Kidney epithelial cell (primary cell): ENCODE data around the gene CHI3L1. TPM values are rescaled to one million over a fixed set of nuclear protein-coding genes. Genes with fewer than 3 reads are reported as not detected.

Source experiments
- DNase-seq: peaks from one replicate; pipeline ENCODE4 v3.0.0-alpha.2; 2010; ENCODE audit warnings: low read depth
- H3K27me3 ChIP-seq: 2 replicates; pipeline ENCODE4 v1.6.0; 2011; ENCODE audit warnings: low read length; ENCODE audit not compliant: control insufficient read depth, insufficient read depth
- H3K36me3 ChIP-seq: 2 replicates; pipeline ENCODE4 v1.5.1; 2011; ENCODE audit warnings: low read length; ENCODE audit not compliant: control insufficient read depth, insufficient read depth
- H3K4me3 ChIP-seq: 2 replicates; pipeline ENCODE4 v1.5.1; 2011; ENCODE audit warnings: low read depth, mild to moderate bottlenecking, control low read depth, low read length
- total RNA-seq: library from RNA; depleted of rRNA; stranded (reverse); fragments of >200 nt; gene quantifications from 2 replicates; pipeline ENCODE4 v1.2.3, GENCODE V29; 2015
- TF ChIP-seq, protein P1 (sequence below): IDR thresholded peaks from 2 replicates; pipeline ENCODE4 v1.5.1; 2011; ENCODE audit warnings: mild to moderate bottlenecking, moderate library complexity, low read length, control low read depth, inconsistent platforms; ENCODE audit not compliant: insufficient read depth, poor library complexity, severe bottlenecking

The CHI3L1 gene
- total RNA-seq, 1 donor from 2014 or later: 1.5 TPM

DNA sequence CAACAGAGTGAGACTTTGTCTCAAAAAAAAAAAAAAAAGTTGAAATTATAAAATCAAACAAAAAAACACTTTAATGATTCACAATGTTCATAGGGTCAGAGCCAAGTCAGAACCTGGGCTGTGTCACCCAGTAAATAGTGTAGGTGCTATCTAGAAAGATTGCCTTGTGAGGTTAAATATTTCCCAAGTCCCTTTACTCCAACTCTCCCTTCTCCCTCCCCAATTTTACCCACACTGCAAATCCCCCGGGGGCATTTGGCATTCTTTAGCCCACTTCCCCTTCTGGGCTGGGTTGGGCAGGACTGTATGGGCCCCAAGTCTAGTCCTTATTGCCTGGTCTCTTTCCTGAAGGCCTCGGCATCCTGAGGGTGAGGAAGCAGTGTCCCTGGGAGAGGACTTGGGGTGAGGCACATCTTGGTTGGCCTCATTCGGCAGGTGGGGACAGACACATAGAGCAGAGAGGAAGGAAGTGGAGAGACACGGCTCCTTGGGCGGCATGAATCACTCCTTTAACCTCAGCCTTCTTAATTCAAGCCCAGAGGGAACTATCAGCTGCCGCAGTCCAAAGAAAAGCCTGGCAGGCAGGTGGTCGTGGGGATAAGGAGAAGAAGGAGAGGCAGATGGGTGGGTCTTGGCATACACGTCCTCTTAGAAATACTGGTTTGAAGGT, 50.7 kb downstream of the CHI3L1 start:
- Histone ChIP-seq H3K4me3 (no peak overlapping the region), H3K36me3 (no peaks in the 10 kb centered on the region), H3K27me3 (no peaks in the 10 kb centered on the region)
- DNase-seq: no peak
- TF ChIP-seq, protein P1, sequence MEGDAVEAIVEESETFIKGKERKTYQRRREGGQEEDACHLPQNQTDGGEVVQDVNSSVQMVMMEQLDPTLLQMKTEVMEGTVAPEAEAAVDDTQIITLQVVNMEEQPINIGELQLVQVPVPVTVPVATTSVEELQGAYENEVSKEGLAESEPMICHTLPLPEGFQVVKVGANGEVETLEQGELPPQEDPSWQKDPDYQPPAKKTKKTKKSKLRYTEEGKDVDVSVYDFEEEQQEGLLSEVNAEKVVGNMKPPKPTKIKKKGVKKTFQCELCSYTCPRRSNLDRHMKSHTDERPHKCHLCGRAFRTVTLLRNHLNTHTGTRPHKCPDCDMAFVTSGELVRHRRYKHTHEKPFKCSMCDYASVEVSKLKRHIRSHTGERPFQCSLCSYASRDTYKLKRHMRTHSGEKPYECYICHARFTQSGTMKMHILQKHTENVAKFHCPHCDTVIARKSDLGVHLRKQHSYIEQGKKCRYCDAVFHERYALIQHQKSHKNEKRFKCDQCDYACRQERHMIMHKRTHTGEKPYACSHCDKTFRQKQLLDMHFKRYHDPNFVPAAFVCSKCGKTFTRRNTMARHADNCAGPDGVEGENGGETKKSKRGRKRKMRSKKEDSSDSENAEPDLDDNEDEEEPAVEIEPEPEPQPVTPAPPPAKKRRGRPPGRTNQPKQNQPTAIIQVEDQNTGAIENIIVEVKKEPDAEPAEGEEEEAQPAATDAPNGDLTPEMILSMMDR: peak; percentile 3

DNA sequence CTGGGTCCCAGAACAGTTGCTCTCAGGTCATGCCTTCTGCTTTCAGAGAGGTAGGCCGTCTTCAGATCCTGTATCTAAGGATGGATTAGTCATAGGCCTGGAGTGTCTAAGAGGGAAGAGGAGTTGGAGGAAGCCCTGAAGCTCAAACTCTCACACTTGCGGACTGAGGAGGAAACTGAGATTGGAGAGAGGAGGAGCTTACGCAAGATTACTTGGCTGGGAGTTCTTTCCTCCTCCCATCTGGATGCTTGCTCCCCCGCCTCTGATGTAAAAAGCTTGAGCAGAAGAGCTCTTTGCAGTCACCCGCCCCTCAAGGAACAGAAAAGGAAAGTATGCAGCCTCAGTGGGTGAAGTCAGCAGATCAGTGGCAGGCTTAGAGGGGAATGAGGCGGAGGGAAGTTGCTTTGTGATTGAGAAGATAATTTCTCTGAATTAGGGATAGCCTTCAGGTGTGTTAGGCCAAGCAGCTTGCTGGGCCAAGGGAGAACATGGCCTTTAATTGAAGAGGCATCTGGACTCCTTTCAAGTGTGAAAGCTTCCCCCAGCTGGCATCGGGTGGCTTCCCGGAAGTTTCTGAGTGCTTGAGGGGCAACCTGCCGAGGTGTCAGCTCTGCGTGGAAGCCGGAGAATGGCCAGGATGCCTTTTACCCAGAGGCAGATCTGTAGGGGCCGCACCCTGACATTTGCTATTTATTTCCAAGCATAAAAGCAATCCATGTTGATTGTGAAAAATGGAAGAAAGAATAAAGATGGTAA, 52.4 kb downstream of the CHI3L1 start:
- DNase-seq: no peak
- H3K36me3 ChIP-seq: no peaks in the 10 kb centered on the region
- H3K4me3 ChIP-seq: no peak overlapping the region
- TF ChIP-seq, protein P1: no peak
- H3K27me3 ChIP-seq: no peaks in the 10 kb centered on the region

DNA sequence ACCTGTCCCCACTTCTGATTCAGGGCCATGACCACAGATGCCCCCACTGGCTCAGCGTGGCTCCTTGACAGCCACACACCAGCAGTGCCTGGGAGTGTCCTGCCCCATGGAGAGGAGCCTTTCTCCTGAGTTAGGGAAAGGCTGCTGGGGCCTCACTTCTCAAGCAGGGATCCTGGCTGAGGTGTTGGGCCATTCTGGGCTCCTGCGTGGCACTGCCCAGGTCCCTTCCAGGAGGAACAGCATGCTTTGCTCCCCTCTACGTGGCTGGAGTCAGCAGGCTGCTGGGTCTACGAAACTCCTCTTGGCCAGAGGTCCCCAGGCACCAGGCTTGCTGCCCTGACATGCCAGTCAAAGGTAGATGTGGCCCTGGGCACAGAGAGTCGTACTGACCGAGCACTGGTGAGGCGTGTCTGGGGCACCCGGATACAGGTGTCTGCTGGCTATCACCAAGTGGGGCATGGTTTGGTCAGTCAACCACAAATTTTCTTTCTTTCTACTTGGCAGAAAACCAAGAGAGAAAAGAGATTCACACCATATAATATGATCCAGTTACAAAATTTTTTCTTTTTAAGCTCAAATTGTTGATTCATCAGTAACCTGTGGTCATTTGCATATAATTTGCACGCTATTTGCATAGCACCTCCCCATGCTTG, 54.8 kb downstream of the CHI3L1 start:
- TF ChIP-seq, protein P1: no peak
- Histone ChIP-seq H3K36me3 (no peaks in the 10 kb centered on the region), H3K4me3 (no peak overlapping the region), H3K27me3 (no peaks in the 10 kb centered on the region)
- no peak for DNase-seq

DNA sequence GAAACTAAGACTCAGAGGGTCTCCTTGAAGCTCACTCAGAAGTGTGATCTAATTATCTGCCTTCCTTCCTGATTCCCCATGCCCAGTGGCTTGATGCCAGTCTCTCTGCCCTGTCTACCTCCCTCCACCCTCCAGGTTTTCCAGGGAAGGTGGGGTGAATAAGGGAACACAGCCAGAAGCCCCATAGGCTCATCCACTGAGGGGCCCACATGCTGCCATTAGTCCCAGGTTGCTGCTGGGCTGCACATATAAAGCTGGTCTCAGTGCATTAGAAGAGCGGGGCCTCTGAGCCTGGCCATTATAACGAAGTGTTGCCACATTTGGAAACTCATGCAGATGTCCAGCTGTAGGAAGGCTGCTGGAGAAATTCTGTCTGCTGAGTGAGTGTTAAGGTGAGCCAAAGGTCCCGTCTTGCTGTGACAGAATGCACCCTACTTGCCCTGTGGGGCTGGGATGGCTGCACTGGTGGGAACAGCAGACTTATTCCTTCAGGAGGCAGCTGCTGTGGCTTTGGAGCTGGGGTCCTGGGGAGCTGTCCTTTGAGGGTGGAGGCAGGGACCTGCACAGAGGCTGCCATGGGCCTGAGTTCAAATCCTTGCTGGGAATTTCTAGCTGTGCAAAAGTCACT, 56.0 kb downstream of the CHI3L1 start:
- DNase-seq: no peak

DNA sequence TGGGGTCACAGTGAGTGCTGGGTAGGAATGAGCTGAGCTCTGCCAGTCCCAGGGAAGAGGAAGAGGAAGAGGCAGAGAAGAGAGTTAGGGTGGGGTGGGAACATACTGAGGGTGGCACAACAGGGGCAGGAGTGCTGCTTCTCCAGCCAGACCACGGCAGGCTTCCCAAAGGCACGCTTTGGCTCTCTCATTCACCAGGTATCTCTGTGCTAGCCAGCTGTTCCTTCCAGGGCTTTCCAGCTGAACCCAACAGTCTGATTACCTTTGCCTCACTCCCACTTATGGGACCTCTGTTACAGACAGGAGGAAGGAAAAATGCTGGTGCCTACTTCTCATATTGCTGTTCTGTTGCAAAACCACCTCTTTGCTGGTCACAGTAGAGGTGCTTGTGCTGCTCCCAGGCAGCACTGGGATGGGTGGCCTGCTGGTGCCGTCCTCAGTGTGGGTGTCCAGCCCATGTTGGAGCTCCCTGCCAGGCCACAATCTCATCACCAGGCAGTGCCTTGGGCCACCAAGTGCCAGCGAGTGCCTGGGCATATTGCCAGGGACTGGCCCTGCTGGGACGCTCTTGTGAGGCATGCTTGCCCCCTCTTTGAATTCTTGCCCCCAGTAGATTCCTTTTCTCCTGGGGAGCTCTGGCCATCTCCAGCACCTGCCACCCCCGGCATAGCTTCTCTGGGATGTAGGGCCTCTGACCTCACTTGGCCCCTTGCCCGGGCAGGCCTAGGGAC, 56.8 kb downstream of the CHI3L1 start:
- no peak for DNase-seq
- Histone ChIP-seq H3K27me3 (no peaks in the 10 kb centered on the region), H3K4me3 (peak overlapping the region; percentile 4), H3K36me3 (no peaks in the 10 kb centered on the region)
- TF ChIP-seq, protein P1: no peak

More for the DNA sequence above, 56.0 kb downstream of the CHI3L1 start:
- H3K27me3 ChIP-seq: no peaks in the 10 kb centered on the region
- TF ChIP-seq, protein P1: no peak
- H3K4me3 ChIP-seq: no peak overlapping the region
- no peaks in the 10 kb centered on the region for H3K36me3 ChIP-seq
